GM12872 (cell line): ENCODE data around the gene CHST9.

Experiments used
- TF ChIP-seq, protein P1 (sequence below): IDR thresholded peaks from 3 replicates; pipeline ENCODE4 v1.5.1; 2011; ENCODE audit warnings: low read depth, mild to moderate bottlenecking, low read length, moderate library complexity; ENCODE audit not compliant: insufficient read depth

The CHST9 gene

DNA sequence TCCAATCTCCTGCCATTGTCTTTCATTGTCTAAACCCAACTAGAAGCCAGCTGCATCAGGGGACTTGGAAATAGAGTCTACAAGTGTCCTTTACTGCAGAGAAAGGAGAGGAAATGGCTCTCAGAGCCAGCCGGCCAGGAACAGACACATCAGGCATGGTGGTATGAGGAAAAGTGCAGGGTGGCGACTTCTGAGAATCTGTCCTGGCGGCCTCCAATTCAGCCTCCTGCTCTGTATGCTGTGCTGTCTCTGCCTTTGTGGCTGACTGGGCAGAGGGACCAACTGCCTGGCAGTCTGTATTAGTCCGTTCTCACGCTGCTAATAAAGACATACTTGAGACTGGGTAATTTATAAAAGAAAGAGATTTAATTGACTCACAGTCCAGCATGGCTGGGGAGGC is 282.8 kb downstream of the CHST9 start:
- TF ChIP-seq, protein P1, sequence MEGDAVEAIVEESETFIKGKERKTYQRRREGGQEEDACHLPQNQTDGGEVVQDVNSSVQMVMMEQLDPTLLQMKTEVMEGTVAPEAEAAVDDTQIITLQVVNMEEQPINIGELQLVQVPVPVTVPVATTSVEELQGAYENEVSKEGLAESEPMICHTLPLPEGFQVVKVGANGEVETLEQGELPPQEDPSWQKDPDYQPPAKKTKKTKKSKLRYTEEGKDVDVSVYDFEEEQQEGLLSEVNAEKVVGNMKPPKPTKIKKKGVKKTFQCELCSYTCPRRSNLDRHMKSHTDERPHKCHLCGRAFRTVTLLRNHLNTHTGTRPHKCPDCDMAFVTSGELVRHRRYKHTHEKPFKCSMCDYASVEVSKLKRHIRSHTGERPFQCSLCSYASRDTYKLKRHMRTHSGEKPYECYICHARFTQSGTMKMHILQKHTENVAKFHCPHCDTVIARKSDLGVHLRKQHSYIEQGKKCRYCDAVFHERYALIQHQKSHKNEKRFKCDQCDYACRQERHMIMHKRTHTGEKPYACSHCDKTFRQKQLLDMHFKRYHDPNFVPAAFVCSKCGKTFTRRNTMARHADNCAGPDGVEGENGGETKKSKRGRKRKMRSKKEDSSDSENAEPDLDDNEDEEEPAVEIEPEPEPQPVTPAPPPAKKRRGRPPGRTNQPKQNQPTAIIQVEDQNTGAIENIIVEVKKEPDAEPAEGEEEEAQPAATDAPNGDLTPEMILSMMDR = no peak

DNA sequence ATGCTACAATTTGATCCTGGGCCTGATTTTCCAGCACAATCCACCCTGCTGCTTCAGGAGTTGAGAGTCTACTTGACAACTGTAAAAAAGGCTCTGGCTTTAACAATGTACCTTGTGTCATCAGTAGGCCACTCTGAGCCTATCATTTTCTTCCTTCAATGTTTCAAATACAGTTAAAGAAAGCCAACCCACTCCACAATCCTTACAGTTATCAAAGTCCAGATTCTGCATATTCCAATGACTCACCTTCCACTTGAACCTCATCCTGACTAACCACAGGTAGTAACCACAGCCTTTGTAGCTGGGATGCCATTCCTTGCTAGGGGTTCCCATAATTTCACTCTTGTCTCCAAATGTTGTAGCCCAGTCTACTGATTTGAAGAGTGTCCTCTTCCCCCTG is 284.1 kb downstream of the CHST9 start:
- TF ChIP-seq, protein P1 = no peak

DNA sequence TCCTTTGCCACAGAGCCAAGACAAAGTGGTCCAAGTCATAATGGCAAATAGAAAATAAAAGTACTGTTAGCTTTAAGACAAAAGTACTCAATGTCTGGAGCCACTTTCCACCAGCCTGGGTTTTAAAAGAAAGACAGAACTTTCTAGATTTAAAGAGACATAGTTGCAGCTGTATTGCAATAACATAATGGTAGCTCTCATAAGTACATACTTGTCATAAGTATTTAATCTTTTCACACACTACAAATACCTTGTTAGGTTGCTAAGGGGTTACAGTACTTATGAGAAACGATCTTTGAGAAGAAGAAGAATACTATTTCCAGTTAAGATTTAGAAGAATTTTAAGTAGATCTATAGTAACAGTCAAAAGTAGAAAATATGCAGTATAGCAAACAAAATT is 290.7 kb downstream of the CHST9 start:
- TF ChIP-seq, protein P1 = no peak

DNA sequence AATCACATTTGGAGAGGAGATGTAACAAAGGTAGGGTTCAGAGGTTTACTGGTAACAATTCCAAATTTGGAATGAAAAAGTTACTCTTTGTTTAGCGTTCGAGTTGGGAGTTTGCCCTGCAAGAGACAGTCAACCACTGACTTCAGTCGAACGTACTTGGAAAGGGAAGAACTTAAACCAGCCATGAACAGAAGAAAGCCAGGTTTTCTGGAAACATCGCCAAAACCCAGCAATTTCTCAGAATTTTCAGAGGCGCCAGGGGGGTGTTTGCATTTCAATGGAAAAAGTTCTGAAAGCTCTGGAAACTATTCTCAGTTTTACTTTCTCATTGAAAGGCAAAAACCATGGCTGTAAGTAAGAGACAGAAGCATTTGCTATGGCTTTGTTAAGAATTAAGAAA is 291.1 kb downstream of the CHST9 start:
- TF ChIP-seq, protein P1 = no peak

DNA sequence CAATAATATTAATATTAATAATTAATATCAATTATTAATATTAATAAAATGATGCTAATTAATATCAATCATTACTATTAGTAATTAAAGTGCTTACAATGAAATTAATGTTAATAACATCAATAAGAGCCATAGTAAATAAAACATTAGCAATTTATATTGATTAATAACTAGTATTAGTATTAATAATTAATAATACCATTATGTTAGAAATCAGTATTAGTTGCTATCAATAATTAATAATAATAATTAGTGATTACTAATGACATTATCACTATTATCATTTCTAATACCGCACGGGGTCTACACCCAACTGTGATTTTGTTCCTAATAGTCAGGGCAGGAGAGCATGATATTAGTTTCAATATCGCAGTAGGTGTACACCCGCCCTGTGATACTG is 296.8 kb downstream of the CHST9 start:
- TF ChIP-seq, protein P1 = no peak

DNA sequence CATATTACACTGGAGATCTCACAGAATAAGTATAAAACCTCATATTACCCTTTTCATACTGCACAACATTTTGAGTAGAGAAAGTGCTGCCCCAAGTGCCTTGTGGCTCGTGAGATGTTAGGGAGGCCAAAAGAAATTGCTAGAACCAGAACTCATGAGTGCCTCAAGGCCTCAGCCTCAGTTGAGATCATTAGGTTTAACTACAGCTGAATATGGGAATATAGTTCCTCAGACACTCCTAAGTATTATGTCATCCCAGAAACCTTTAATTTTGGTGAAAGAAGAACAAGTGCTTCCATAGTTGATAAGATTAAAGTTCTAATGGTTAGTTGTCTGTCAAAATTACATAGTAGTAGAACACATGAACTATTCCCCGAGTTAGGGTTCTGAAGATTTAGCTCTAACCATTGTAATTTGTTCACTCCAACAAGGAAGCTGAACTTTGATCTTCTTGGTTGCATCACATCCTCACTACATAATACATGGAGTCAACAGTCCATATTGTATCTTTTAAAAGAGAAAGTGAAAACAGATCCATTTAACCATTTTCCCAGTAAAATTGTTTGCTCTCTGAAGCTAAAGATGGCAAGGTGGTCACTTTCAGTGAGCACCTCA is 310.0 kb downstream of the CHST9 start:
- TF ChIP-seq, protein P1 = no peak

DNA sequence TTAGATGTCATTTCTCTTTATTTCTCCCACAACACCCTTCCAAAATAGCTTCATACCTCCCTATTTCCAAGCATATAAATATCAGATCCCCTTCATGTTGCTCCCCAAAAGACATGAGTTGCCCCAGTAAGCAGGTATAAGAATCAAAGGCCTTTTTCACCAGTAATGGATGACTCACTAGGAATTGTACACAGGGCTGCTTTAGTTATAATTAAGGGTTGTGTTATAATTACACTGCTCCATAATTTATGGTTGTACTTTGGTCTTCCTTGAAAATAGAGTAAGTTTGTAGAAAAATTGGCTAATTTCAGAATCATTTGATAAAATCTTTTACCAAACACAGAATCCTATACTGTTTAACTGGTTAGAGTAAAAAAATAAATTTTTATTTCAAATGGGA is 310.8 kb downstream of the CHST9 start:
- TF ChIP-seq, protein P1 = no peak
